ENCODE measurements around the gene TAF1D.
"Not testable (repeated sequence)": the region's sequence is repeated elsewhere in the genome, so short reads cannot be mapped to it uniquely, and the experiment has no call there.

TAF1D gene
- total RNA-seq, result 88.8 to 292 (median 141) reads per million in 9 experiments

GRCh38 chr11:93741094-93741881 is at the start of gene TAF1D, which contains the start of gene C11orf54:
TAF1D (minus strand) TSS chr11:93741495; CDS start chr11:93739304, 2,191 bp downstream.
C11orf54 (plus strand) TSS chr11:93741672; CDS start chr11:93747394, 5,722 bp downstream.
- Mint-ChIP-seq H3K9me3 (no peaks in the 10 kb centered on the region), H3K4me3 (peak within 1 kb of the TSS; percentile 96 to 98), H3K36me3 (ENCODE audit: insufficient read depth) (peaks cover 64% of the 10 kb centered on the region), H3K4me1 (ENCODE audit: low read depth in 2 of 2) (peaks cover 43 to 53% of the 10 kb centered on the region in 2 donors), H3K27me3 (no peaks in the 10 kb centered on the region), H3K27ac (peak within 1 kb of the TSS; percentile 98 to 100)
- DNase-seq (peak; percentile 96 to 98 (median 97)), ATAC-seq (replicated peaks) (peak; percentile 85)

GRCh38 chr11:93784935-93785360 is 43.7 kb upstream of the TAF1D start:
- H3K27ac Mint-ChIP-seq, result peak overlapping the region; percentile 82 to 94
- H3K27me3 Mint-ChIP-seq, result no peaks in the 10 kb centered on the region
- no peak for DNase-seq
- peaks cover 32% of the 10 kb centered on the region for H3K36me3 Mint-ChIP-seq (ENCODE audit: insufficient read depth)
- peaks cover 35 to 43% of the 10 kb centered on the region in 2 donors for H3K4me1 Mint-ChIP-seq (ENCODE audit: low read depth in 2 of 2)
- H3K9me3 Mint-ChIP-seq, result no peaks in the 10 kb centered on the region
- H3K4me3 Mint-ChIP-seq, result peak overlapping the region; percentile 94 to 99
- ATAC-seq (replicated peaks), result peak; percentile 14

DNA sequence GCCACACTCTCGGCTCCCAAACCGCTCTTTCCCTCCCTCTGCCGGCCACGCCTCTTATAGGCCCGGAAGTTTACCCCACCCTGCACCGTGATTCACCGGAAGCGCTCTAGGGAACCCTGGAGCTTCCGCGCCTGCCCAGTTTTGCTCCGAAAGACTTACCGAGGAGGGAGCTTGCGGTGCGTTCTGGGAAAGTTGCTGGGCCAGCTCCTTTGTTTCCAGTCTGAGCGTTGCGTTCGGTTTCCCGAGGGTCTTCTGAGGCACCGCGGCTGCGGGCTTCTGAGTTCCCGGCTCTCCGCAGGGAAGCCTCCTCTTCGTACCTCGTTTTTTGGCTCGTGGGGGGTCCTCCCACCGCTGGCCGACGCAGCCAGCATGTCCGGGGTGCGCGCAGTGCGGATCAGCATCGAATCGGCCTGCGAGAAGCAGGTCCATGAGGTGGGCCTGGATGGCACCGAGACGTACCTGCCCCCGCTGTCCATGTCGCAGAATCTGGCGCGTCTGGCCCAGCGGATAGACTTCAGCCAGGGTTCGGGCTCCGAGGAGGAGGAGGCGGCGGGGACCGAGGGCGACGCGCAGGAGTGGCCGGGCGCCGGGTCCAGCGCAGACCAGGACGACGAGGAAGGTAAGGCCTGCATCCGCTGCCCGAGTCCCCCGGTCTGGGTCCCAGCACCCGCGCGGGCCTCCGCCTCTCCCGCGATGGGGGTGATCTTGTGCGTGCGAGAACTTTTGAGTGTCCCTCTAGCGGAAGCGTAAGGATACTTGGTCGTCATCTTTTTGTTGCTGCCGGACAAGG is 43.0 kb upstream of the TAF1D start, which contains the start of gene MED17:
Gene MED17 (plus strand): TSS at position 138 of the 790 bp plus-strand sequence. CDS start 232 bp downstream, at position 370.
- no peaks in the 10 kb centered on the region for H3K27me3 Mint-ChIP-seq
- H3K27ac Mint-ChIP-seq, result peak within 1 kb of the TSS; percentile 82 to 94
- no peaks in the 10 kb centered on the region for H3K9me3 Mint-ChIP-seq
- peaks cover 35 to 43% of the 10 kb centered on the region in 2 donors for H3K4me1 Mint-ChIP-seq (ENCODE audit: low read depth in 2 of 2)
- H3K36me3 Mint-ChIP-seq (ENCODE audit: insufficient read depth), result peaks cover 28% of the 10 kb centered on the region
- peak within 1 kb of the TSS; percentile 94 to 99 for H3K4me3 Mint-ChIP-seq
- peak; percentile 91 for ATAC-seq (replicated peaks)
- peak; percentile 76 to 79 (median 77) for DNase-seq

- no peaks in the 10 kb centered on the region for H3K9me3 Mint-ChIP-seq
- no peaks in the 10 kb centered on the region for H3K27me3 Mint-ChIP-seq
- peak overlapping the region; percentile 94 to 99 for H3K4me3 Mint-ChIP-seq
- H3K4me1 Mint-ChIP-seq (ENCODE audit: low read depth in 2 of 2), result peaks cover 33 to 43% of the 10 kb centered on the region in 2 donors
- peak overlapping the region; percentile 82 to 94 for H3K27ac Mint-ChIP-seq
- H3K36me3 Mint-ChIP-seq (ENCODE audit: insufficient read depth), result peaks cover 26% of the 10 kb centered on the region
- ATAC-seq (replicated peaks) (peak; percentile 12), DNase-seq (no peak)
Measured at GRCh38 chr11:93783765-93784144, 42.5 kb upstream of the TAF1D start.

DNA sequence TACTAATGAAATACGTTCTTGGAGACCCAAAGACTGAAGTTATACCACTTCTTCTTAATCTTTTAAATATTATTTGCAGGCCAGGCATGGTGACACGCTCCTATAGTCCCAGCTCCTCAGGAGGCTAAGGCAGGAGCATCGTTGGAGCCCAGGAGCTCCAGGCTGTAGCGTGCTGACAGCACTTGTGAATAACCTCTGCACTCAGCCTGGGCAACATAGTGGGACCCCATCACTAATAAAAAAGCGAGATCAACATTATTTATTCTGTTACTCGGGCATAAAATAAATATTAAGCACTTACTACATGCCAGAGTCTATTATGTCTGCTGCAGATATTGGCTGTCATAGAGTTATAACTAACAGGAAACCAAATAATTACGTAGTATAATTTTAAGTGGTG is 42.1 kb upstream of the TAF1D start:
- no peaks in the 10 kb centered on the region for H3K9me3 Mint-ChIP-seq
- H3K4me3 Mint-ChIP-seq, result peak overlapping the region; percentile 94 to 99
- DNase-seq (no peak), ATAC-seq (replicated peaks) (no peak)
- H3K27me3 Mint-ChIP-seq, result no peaks in the 10 kb centered on the region
- H3K36me3 Mint-ChIP-seq (ENCODE audit: insufficient read depth), result peaks cover 23% of the 10 kb centered on the region
- H3K27ac Mint-ChIP-seq, result peak overlapping the region; percentile 82 to 94
- peaks cover 31 to 43% of the 10 kb centered on the region in 2 donors for H3K4me1 Mint-ChIP-seq (ENCODE audit: low read depth in 2 of 2)

DNA sequence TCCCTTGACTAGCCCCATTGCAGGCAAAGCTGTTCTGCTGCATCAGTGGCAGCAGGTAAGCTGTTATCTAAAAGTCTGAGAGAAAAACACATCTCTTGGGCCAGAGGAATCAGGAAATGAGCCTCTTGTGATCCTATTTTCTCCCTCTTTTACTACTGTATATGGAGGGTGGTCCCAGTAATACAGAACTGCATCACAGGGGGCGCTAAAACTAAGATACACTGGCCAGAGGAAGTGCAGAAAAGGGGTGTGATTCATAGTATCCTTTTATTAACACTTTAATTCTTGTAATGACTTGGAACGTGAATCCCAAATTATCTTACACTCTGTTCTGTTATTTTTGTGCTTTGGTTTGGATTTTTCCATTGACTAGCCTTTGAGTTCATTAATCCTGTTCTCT is 34.0 kb upstream of the TAF1D start:
- DNase-seq (no peak), ATAC-seq (replicated peaks) (peak; percentile 24)
- H3K4me1 Mint-ChIP-seq (ENCODE audit: low read depth in 2 of 2), result no peaks in the 10 kb centered on the region
- H3K27me3 Mint-ChIP-seq, result no peaks in the 10 kb centered on the region
- H3K4me3 Mint-ChIP-seq, result no peak overlapping the region
- H3K36me3 Mint-ChIP-seq (ENCODE audit: insufficient read depth), result peaks cover 6% of the 10 kb centered on the region
- H3K9me3 Mint-ChIP-seq, result no peaks in the 10 kb centered on the region
- H3K27ac Mint-ChIP-seq, result peak overlapping the region in 1 of 2 donors; percentile 13

GRCh38 chr11:93774560-93774959 is 33.3 kb upstream of the TAF1D start:
- H3K9me3 Mint-ChIP-seq; H3K4me1 Mint-ChIP-seq (ENCODE audit: low read depth in 2 of 2); DNase-seq; ATAC-seq (replicated peaks); H3K27me3 Mint-ChIP-seq; H3K4me3 Mint-ChIP-seq; H3K27ac Mint-ChIP-seq; H3K36me3 Mint-ChIP-seq (ENCODE audit: insufficient read depth): not testable (repeated sequence)

DNA sequence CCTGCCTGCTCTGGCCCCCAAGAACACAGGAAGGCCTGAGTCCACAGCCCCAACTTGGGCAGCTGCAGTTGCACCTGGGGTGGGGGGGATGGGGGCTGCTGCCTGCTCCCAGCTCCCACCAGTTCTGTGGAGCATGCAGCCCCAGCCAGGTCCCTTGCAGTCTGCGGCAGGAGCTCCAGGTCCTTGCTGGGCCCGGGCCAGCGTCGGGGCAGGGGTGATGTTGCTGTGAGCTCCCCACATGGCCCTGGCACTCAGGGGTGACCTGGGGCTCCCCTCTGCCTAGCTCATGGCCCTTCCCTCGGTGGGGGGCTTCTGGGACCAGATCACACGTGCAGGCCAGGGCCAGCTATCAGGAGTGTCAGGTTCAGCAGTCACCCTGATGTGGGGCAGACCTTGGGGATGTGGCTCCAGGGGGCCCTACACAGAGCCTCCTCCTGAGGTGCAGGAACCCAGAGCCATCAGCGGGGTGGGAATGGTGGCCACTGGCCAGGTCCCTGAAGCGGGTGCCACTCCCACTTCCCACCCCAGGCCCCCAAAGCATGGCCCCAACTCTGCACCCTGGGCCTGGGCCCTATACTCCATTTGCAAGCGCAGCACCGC is 32.4 kb upstream of the TAF1D start:
- DNase-seq, result no peak
- no peaks in the 10 kb centered on the region for H3K27me3 Mint-ChIP-seq
- H3K4me3 Mint-ChIP-seq, result no peak overlapping the region
- peaks cover 6% of the 10 kb centered on the region for H3K36me3 Mint-ChIP-seq (ENCODE audit: insufficient read depth)
- no peaks in the 10 kb centered on the region for H3K9me3 Mint-ChIP-seq
- H3K27ac Mint-ChIP-seq, result no peak overlapping the region
- no peak for ATAC-seq (replicated peaks)
- H3K4me1 Mint-ChIP-seq (ENCODE audit: low read depth in 2 of 2), result no peaks in the 10 kb centered on the region

DNA sequence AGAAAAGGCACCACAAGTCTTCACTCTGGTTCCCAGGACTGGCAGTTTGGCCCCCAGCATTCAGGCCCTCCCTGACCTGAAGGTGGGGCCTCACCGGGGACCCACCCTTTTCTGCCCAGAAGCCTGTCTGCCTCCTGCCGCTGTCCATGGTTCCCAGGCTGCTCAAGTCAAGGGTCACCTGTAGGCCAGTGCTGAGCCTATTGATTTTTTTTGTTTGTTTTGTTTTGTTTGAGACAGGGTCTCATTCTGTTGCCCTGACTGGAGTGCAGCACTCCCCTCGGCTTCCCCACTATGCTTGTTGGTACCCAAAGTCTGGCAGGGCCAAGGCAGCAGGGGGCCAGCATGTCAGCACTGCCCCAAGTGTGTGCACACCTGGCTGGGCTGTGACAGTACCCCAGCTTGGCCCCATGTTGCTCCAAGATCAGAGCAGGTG is 31.8 kb upstream of the TAF1D start:
- peaks cover 6% of the 10 kb centered on the region for H3K36me3 Mint-ChIP-seq (ENCODE audit: insufficient read depth)
- H3K9me3 Mint-ChIP-seq, result no peaks in the 10 kb centered on the region
- no peaks in the 10 kb centered on the region for H3K4me1 Mint-ChIP-seq (ENCODE audit: low read depth in 2 of 2)

GRCh38 chr11:93772123-93772522 is 30.8 kb upstream of the TAF1D start:
- Mint-ChIP-seq H3K9me3 (no peaks in the 10 kb centered on the region), H3K4me3 (no peak overlapping the region), H3K27me3 (no peaks in the 10 kb centered on the region), H3K36me3 (ENCODE audit: insufficient read depth) (peaks cover 6% of the 10 kb centered on the region), H3K4me1 (ENCODE audit: low read depth in 2 of 2) (no peaks in the 10 kb centered on the region), H3K27ac (no peak overlapping the region)
- ATAC-seq (replicated peaks) (no peak), DNase-seq (no peak)

More for the DNA sequence above, 31.8 kb upstream of the TAF1D start:
- Mint-ChIP-seq H3K27ac (peak overlapping the region in 1 of 2 donors; percentile 38), H3K27me3 (no peaks in the 10 kb centered on the region), H3K4me3 (no peak overlapping the region)
- DNase-seq, result no peak
- ATAC-seq (replicated peaks), result no peak

DNA sequence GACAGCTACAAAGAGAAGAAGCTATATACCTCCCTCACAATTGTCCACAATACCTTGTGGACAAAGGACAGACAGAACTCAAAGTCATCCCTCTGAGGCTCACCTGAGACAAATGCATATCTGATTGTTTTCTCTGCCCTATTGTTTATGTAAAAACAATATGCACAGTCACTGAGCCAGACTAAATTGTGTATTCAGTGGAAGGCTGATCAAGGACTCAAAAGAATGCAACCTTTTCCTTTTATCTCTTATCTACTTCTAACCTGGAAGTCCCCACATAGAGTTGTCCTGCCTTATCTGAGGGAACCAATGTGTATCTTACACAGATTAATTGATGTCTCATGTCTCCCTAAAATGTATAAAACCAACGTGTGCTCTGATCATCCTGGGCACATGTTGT is 28.9 kb upstream of the TAF1D start:
- DNase-seq, result no peak
- Mint-ChIP-seq H3K27me3 (no peaks in the 10 kb centered on the region), H3K9me3 (no peaks in the 10 kb centered on the region), H3K36me3 (ENCODE audit: insufficient read depth) (peaks cover 2% of the 10 kb centered on the region), H3K4me1 (ENCODE audit: low read depth in 2 of 2) (no peaks in the 10 kb centered on the region), H3K4me3 (no peak overlapping the region), H3K27ac (no peak overlapping the region)
- no peak for ATAC-seq (replicated peaks)

GRCh38 chr11:93767018-93767417 is 25.7 kb upstream of the TAF1D start:
- H3K9me3 Mint-ChIP-seq, result no peaks in the 10 kb centered on the region
- no peak for DNase-seq
- ATAC-seq (replicated peaks), result no peak
- no peak overlapping the region for H3K27ac Mint-ChIP-seq
- no peak overlapping the region for H3K4me3 Mint-ChIP-seq
- H3K36me3 Mint-ChIP-seq (ENCODE audit: insufficient read depth), result peaks cover 2% of the 10 kb centered on the region
- H3K4me1 Mint-ChIP-seq (ENCODE audit: low read depth in 2 of 2), result no peaks in the 10 kb centered on the region
- no peaks in the 10 kb centered on the region for H3K27me3 Mint-ChIP-seq

GRCh38 chr11:93766504-93766903 is 25.2 kb upstream of the TAF1D start:
- ATAC-seq (replicated peaks) (no peak), DNase-seq (no peak)
- H3K27ac Mint-ChIP-seq, result no peak overlapping the region
- H3K36me3 Mint-ChIP-seq (ENCODE audit: insufficient read depth), result peaks cover under 1% of the 10 kb centered on the region
- no peak overlapping the region for H3K4me3 Mint-ChIP-seq
- H3K27me3 Mint-ChIP-seq, result no peaks in the 10 kb centered on the region
- no peaks in the 10 kb centered on the region for H3K9me3 Mint-ChIP-seq
- no peaks in the 10 kb centered on the region for H3K4me1 Mint-ChIP-seq (ENCODE audit: low read depth in 2 of 2)
